Mucosa of rectum (tissue), 2 donors: ENCODE results near the gene SMIM5.

ENCODE experiments used
- H3K27ac ChIP-seq, 2 donors: one replicate each; pipeline ENCODE4 v1.7.0; 2013; ENCODE audit warnings: inconsistent platforms in 2 of 2, low read depth in 2 of 2, low read length in 2 of 2
- H3K27me3 ChIP-seq, 2 donors: one replicate each; pipeline ENCODE4 v1.7.0; 2013; ENCODE audit warnings: low read length in 2 of 2; ENCODE audit not compliant: control insufficient read depth in 2 of 2, insufficient read depth in 2 of 2
- H3K36me3 ChIP-seq, 2 donors: one replicate each; pipeline ENCODE4 v1.7.0; 2013; ENCODE audit warnings: low read length in 2 of 2; ENCODE audit not compliant: control insufficient read depth in 2 of 2, insufficient read depth in 2 of 2
- H3K4me1 ChIP-seq, 2 donors: one replicate each; pipeline ENCODE4 v1.7.0; 2013; ENCODE audit warnings: low read length in 2 of 2, mild to moderate bottlenecking in 1 of 2; ENCODE audit not compliant: control insufficient read depth in 2 of 2, insufficient read depth in 2 of 2
- H3K4me3 ChIP-seq, 2 donors: one replicate each; pipeline ENCODE4 v1.7.0; 2013; ENCODE audit warnings: low read length in 2 of 2
- H3K9ac ChIP-seq, 2 donors: one replicate each; pipeline ENCODE4 v1.7.0; 2013; ENCODE audit warnings: low read length in 2 of 2, low read depth in 1 of 2, mild to moderate bottlenecking in 1 of 2
- H3K9me3 ChIP-seq, 2 donors: one replicate each; pipeline ENCODE4 v1.7.0; 2013; ENCODE audit warnings: low read length in 2 of 2; ENCODE audit not compliant: control insufficient read depth in 2 of 2
- donor health status: healthy.
- donor health status: Normal muscosa, but diverticular disease.

SMIM5 gene

GRCh38 chr17:75603123-75603522, 30.1 kb upstream of the SMIM5 start:
- H3K27ac ChIP-seq: peak overlapping the region; percentile 61 to 85
- peaks cover 11 to 33% of the 10 kb centered on the region in 2 donors for H3K4me1 ChIP-seq

GRCh38 chr17:75604034-75604695, 29.1 kb upstream of the SMIM5 start:
- Histone ChIP-seq H3K27me3 (no peaks in the 10 kb centered on the region), H3K27ac (peak overlapping the region; percentile 61 to 85), H3K4me1 (peaks cover 11 to 33% of the 10 kb centered on the region in 2 donors), H3K4me3 (peak overlapping the region in 1 of 2 donors; percentile 13), H3K36me3 (no peaks in the 10 kb centered on the region), H3K9ac (peak overlapping the region in 1 of 2 donors; percentile 33), H3K9me3 (no peaks in the 10 kb centered on the region)

More at GRCh38 chr17:75603123-75603522, 30.1 kb upstream of the SMIM5 start:
- Histone ChIP-seq H3K9ac (no peak overlapping the region), H3K9me3 (no peaks in the 10 kb centered on the region), H3K36me3 (no peaks in the 10 kb centered on the region), H3K27me3 (no peaks in the 10 kb centered on the region), H3K4me3 (no peak overlapping the region)

GRCh38 chr17:75605790-75606189, 27.4 kb upstream of the SMIM5 start:
- Histone ChIP-seq H3K9me3 (no peaks in the 10 kb centered on the region), H3K9ac (no peak overlapping the region), H3K4me3 (no peak overlapping the region), H3K27ac (no peak overlapping the region), H3K4me1 (peaks cover 18 to 44% of the 10 kb centered on the region in 2 donors), H3K27me3 (no peaks in the 10 kb centered on the region), H3K36me3 (no peaks in the 10 kb centered on the region)

GRCh38 chr17:75607086-75607485, 26.1 kb upstream of the SMIM5 start:
- Histone ChIP-seq H3K4me3 (no peak overlapping the region), H3K9me3 (no peaks in the 10 kb centered on the region), H3K9ac (no peak overlapping the region), H3K27me3 (no peaks in the 10 kb centered on the region), H3K27ac (peak overlapping the region; percentile 43 to 65), H3K4me1 (peaks cover 29 to 49% of the 10 kb centered on the region in 2 donors), H3K36me3 (no peaks in the 10 kb centered on the region)

- peak overlapping the region; percentile 65 to 67 for H3K4me3 ChIP-seq
- no peaks in the 10 kb centered on the region for H3K27me3 ChIP-seq
- peaks cover 11 to 12% of the 10 kb centered on the region in 2 donors for H3K36me3 ChIP-seq
- H3K9ac ChIP-seq: peak overlapping the region; percentile 74 to 80
- peaks cover 32 to 56% of the 10 kb centered on the region in 2 donors for H3K4me1 ChIP-seq
- peak overlapping the region; percentile 89 to 94 for H3K27ac ChIP-seq
- no peaks in the 10 kb centered on the region for H3K9me3 ChIP-seq
Observed at GRCh38 chr17:75610103-75610984, 22.9 kb upstream of the SMIM5 start.

GRCh38 chr17:75611851-75612429, 21.3 kb upstream of the SMIM5 start:
- H3K4me1 ChIP-seq: peaks cover 43 to 66% of the 10 kb centered on the region in 2 donors
- peaks cover 22 to 23% of the 10 kb centered on the region in 2 donors for H3K36me3 ChIP-seq
- H3K27ac ChIP-seq: peak overlapping the region; percentile 89 to 94
- H3K9ac ChIP-seq: peak overlapping the region; percentile 74 to 80
- peak overlapping the region; percentile 65 to 67 for H3K4me3 ChIP-seq
- H3K9me3 ChIP-seq: no peaks in the 10 kb centered on the region
- H3K27me3 ChIP-seq: no peaks in the 10 kb centered on the region

- Histone ChIP-seq H3K9me3 (no peaks in the 10 kb centered on the region), H3K27me3 (no peaks in the 10 kb centered on the region), H3K4me3 (peak overlapping the region; percentile 7 to 14), H3K36me3 (peaks cover 24 to 27% of the 10 kb centered on the region in 2 donors), H3K27ac (peak overlapping the region; percentile 89 to 94), H3K4me1 (peaks cover 53 to 72% of the 10 kb centered on the region in 2 donors), H3K9ac (peak overlapping the region in 1 of 2 donors; percentile 80)
Observed at GRCh38 chr17:75612906-75613626, 20.2 kb upstream of the SMIM5 start.

GRCh38 chr17:75614006-75614405, 19.2 kb upstream of the SMIM5 start:
- Histone ChIP-seq H3K9me3 (no peaks in the 10 kb centered on the region), H3K9ac (no peak overlapping the region), H3K4me1 (peaks cover 56 to 73% of the 10 kb centered on the region in 2 donors), H3K27ac (peak overlapping the region in 1 of 2 donors; percentile 17), H3K27me3 (no peaks in the 10 kb centered on the region), H3K4me3 (no peak overlapping the region), H3K36me3 (peaks cover 28 to 35% of the 10 kb centered on the region in 2 donors)

GRCh38 chr17:75614556-75615270, 18.5 kb upstream of the SMIM5 start:
- Histone ChIP-seq H3K9me3 (no peaks in the 10 kb centered on the region), H3K27me3 (no peaks in the 10 kb centered on the region), H3K27ac (peak overlapping the region; percentile 24 to 38), H3K4me1 (peaks cover 56 to 71% of the 10 kb centered on the region in 2 donors), H3K4me3 (no peak overlapping the region), H3K36me3 (peaks cover 33 to 42% of the 10 kb centered on the region in 2 donors), H3K9ac (no peak overlapping the region)
